Lower lobe of right lung (tissue), 2 donors: ENCODE results near the gene COL4A1. TPM values are rescaled to one million over a fixed set of nuclear protein-coding genes. Genes with fewer than 3 reads are reported as not detected.
A peak's percentile ranks its signal among the peaks of the same experiment; 100 is the strongest.

Source experiments
- ATAC-seq, 2 donors: fragments of 200-7000 bp; cut with Tn5 transposase; one replicate each; pipeline ENCODE4 v1.9.1; 2020 to 2022; ENCODE audit warnings: mild to moderate bottlenecking in 2 of 2, moderate library complexity in 2 of 2
- DNase-seq: peaks from one replicate; pipeline ENCODE4 v3.0.0-alpha.2; 2020
- H3K27ac ChIP-seq: fragments of 200-600 bp; one replicate; pipeline ENCODE4 v1.8.0; 2022
- H3K27me3 ChIP-seq: fragments of 200-600 bp; one replicate; pipeline ENCODE4 v1.8.0; 2022; ENCODE audit warnings: low read depth
- H3K36me3 ChIP-seq: fragments of 200-600 bp; one replicate; pipeline ENCODE4 v1.8.0; 2022; ENCODE audit warnings: mild to moderate bottlenecking
- H3K4me1 ChIP-seq: fragments of 200-600 bp; one replicate; pipeline ENCODE4 v1.8.0; 2022
- H3K4me3 ChIP-seq: fragments of 200-600 bp; one replicate; pipeline ENCODE4 v1.8.0; 2022; ENCODE audit warnings: mild to moderate bottlenecking
- H3K9me3 ChIP-seq: fragments of 200-600 bp; one replicate; pipeline ENCODE4 v1.8.0; 2022
- intact Hi-C: fragments of 100-400 bp; cut with DNase I; formaldehyde crosslinking; loops from one replicate; pipeline ENCODE4 v1.11.0; 2022
- total RNA-seq: library from RNA; stranded (reverse); fragmentation: NEBNext Ultra II Directional; extraction: Animal tissue kit (Norgen Biotek cat#: 25700); gene quantifications from one replicate; pipeline ENCODE4 v1.2.1, GENCODE V29; 2021
- TF ChIP-seq, protein P1 (sequence below): fragments of 200-600 bp; IDR thresholded peaks from one replicate; pipeline ENCODE4 v1.8.0; 2022; ENCODE audit warnings: antibody characterized with exemption, mild to moderate bottlenecking
- donor health status: DM: no; HTN: yes; CAD: no; lungs with severe emphysema.

COL4A1 gene
- total RNA-seq, 1 donor from 2014 or later, result 161 TPM

DNA sequence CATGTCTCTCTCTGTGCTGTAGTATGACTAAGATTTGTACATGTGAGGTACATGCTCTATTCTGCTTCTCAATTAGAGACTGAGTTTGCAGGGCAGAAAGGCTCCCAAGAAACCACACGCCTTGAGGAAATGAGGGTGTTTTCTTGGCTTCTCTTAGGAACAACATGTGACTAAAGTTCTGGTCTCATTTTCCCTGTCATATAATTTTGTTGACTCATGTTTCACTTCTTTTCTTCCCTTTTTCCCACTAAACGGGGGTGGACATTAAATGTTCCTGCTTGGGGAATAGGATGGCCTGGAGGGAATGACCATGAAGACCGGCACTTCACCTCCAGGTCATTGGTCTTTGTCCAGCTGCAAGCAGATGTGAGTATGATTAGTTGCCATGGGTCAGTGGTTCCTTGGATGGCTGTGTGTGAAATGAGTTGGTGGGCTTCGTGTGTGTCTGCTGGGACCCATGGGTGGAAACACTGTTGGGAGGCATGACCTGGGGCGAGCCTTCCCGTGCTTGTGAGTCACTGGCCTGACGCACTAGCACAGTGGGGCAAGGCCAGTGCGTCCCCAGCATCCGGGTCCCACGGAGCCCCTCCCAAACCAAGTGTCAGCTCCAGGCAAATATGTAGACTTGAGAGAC, 56.6 kb downstream of the COL4A1 start:
- no peaks in the 10 kb centered on the region for H3K36me3 ChIP-seq
- TF ChIP-seq, protein P1, sequence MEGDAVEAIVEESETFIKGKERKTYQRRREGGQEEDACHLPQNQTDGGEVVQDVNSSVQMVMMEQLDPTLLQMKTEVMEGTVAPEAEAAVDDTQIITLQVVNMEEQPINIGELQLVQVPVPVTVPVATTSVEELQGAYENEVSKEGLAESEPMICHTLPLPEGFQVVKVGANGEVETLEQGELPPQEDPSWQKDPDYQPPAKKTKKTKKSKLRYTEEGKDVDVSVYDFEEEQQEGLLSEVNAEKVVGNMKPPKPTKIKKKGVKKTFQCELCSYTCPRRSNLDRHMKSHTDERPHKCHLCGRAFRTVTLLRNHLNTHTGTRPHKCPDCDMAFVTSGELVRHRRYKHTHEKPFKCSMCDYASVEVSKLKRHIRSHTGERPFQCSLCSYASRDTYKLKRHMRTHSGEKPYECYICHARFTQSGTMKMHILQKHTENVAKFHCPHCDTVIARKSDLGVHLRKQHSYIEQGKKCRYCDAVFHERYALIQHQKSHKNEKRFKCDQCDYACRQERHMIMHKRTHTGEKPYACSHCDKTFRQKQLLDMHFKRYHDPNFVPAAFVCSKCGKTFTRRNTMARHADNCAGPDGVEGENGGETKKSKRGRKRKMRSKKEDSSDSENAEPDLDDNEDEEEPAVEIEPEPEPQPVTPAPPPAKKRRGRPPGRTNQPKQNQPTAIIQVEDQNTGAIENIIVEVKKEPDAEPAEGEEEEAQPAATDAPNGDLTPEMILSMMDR, result no peak
- peaks cover 47% of the 10 kb centered on the region for H3K4me1 ChIP-seq
- intact Hi-C loops, result no loop called here
- no peaks in the 10 kb centered on the region for H3K27me3 ChIP-seq
- no peaks in the 10 kb centered on the region for H3K9me3 ChIP-seq
- DNase-seq, result no peak
- ATAC-seq, result peak; percentile 7 to 22
- peak overlapping the region; percentile 65 for H3K27ac ChIP-seq
- H3K4me3 ChIP-seq, result no peak overlapping the region

DNA sequence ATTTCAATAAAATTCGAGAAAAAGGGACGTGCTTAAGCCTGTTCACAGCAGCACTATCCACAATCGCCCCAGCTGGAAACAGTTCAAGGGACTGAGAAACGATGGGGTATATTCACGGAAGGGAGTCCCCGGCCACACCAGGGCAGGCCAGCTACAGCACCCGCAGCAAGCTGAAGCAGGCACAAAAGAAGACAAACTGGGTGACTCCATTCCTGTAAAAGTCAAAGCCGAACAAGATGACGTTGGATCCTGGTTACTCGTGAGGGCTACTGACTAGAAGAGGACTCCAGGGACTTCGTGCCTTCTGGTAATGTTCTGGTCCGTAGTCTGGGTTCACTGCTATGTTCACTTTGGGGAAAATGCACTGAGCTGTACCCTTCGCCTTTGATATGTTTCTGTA, 57.6 kb downstream of the COL4A1 start:
- no peak for ATAC-seq
- Histone ChIP-seq H3K4me1 (peaks cover 50% of the 10 kb centered on the region), H3K27me3 (no peaks in the 10 kb centered on the region), H3K9me3 (no peaks in the 10 kb centered on the region), H3K4me3 (no peak overlapping the region), H3K36me3 (no peaks in the 10 kb centered on the region), H3K27ac (peak overlapping the region; percentile 75)
- DNase-seq, result no peak
- TF ChIP-seq, protein P1, result no peak
- intact Hi-C loops, result no loop called here

DNA sequence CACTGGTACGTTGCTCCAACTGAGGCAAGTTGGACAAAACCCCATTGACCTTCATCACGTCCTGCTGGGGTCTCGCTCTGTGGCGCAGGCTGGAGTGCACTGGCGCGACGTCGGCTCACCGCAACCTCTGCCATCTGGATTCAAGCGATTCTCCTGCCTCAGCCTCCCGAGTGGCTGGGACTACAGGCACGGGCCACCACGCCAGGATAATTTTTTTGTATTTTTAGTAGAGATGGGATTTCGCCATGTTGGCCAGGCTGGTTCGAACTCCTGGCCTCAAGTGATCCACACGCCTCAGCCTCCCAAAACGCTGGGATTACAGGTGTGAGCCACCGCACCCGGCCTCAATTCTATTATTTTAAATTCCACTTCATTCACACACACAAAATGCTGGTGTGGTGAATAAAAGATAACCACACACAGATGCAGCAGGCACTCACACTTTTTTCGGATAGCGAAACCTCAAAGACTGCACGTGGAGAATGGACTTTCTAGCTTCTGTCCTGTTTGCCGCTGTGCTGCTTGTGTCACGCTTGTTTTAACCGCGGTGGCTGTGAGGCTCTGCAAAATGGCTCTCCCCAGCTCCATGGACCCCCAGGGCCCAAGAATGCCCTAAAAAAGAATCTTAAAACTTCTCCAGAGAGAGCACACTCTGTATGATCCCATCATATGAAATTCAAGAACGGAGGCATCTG, 58.4 kb downstream of the COL4A1 start:
- ATAC-seq, result no peak
- H3K27ac ChIP-seq, result peak overlapping the region; percentile 75
- DNase-seq, result no peak
- no peak overlapping the region for H3K4me3 ChIP-seq
- peaks cover 50% of the 10 kb centered on the region for H3K4me1 ChIP-seq
- TF ChIP-seq, protein P1, result no peak
- no peaks in the 10 kb centered on the region for H3K9me3 ChIP-seq
- no peaks in the 10 kb centered on the region for H3K27me3 ChIP-seq
- intact Hi-C loops, result no loop called here
- H3K36me3 ChIP-seq, result no peaks in the 10 kb centered on the region

DNA sequence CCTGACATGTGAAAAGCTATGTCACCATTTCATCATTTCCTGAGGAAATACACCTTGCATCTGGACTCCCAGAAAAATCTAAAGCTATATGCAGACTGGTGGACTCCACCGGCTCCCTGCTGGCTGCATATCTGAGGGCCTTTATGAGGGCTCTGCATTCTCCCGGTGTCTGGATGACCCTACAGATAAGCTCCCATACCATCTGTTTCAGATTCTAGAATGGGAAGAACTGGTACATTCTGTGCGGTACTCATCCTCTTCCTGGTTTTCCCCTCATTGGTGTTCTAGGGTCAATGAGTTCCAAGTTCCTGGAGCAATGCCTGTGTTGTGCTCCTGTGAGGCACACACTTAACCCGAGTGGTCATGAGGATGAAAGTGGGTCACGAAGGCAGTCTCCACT, 60.4 kb downstream of the COL4A1 start:
- Histone ChIP-seq H3K9me3 (no peaks in the 10 kb centered on the region), H3K27me3 (no peaks in the 10 kb centered on the region), H3K4me3 (no peak overlapping the region), H3K36me3 (peaks cover 8% of the 10 kb centered on the region), H3K4me1 (peaks cover 50% of the 10 kb centered on the region), H3K27ac (no peak overlapping the region)
- TF ChIP-seq, protein P1, result no peak
- intact Hi-C loops, result no loop called here
- peak in 1 of 2 donors; percentile 3 for ATAC-seq
- DNase-seq, result no peak

DNA sequence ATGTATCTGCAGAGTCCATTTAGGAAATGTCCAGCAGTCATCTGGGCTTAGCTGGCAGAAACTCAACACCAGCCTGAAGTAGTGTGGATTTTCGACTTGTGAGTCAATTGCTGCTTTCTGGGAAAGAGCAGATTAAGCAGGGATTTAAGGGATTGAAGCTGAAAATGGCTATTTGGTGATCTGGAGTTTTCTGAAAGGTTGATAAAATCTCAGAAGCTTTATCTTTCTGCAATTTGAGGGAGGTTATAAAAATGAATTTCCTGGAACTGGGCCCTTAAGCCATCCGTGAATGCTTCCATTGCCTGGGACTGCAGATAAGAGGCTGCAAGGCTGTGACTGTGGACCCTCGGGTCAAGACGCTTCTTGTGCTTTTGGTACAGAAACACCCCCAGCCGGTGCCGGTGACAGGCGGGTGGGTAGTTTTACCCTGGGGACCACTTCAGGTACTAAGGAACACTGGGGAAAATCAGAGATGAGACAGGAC, 61.5 kb downstream of the COL4A1 start:
- intact Hi-C loops, result no loop called here
- Histone ChIP-seq H3K9me3 (no peaks in the 10 kb centered on the region), H3K27me3 (no peaks in the 10 kb centered on the region), H3K27ac (no peak overlapping the region), H3K4me1 (peaks cover 43% of the 10 kb centered on the region), H3K36me3 (peaks cover 8% of the 10 kb centered on the region), H3K4me3 (no peak overlapping the region)
- ATAC-seq (no peak), DNase-seq (no peak)
- TF ChIP-seq, protein P1, result no peak
